ENCODE measurements around the gene TLCD3B. TPM values are rescaled to one million over a fixed set of nuclear protein-coding genes. Genes with fewer than 3 reads are reported as not detected.

TLCD3B gene
- total and polyA plus RNA-seq, 4 donors, result 0.05 to 0.65 TPM; not detected in 2

GRCh38 chr16:29993191-29993902, 37.7 kb downstream of the TLCD3B start:
- H3K4me1 ChIP-seq (ENCODE audit: control insufficient read depth in 4 of 4, insufficient read depth in 4 of 4, low read length in 3 of 4), result peaks cover 2 to 26% (median 18%) of the 10 kb centered on the region in 4 donors
- no peaks in the 10 kb centered on the region for H3K27me3 ChIP-seq (ENCODE audit: control insufficient read depth in 4 of 4, insufficient read depth in 4 of 4, low read length in 3 of 4)
- H3K36me3 ChIP-seq (ENCODE audit: control insufficient read depth in 4 of 4, insufficient read depth in 3 of 4, low read depth in 1 of 4, low read length in 3 of 4), result peaks cover 5 to 43% (median 13%) of the 10 kb centered on the region in 4 donors
- no peak for TF ChIP-seq HNF4A (conservative IDR thresholded peaks at IDR 0.05)
- no peak for TF ChIP-seq MAX (IDR thresholded peaks at IDR 0.05)
- TF ChIP-seq NR2F2 (IDR thresholded peaks at IDR 0.05), result no peak
- no peak for TF ChIP-seq SP1 (IDR thresholded peaks at IDR 0.05)
- no peak for TF ChIP-seq FOXA1 (IDR thresholded peaks at IDR 0.05)
- no peak overlapping the region for H3K27ac ChIP-seq (ENCODE audit: low read depth in 1 of 2, low read length in 2 of 2)
- no peak for DNase-seq (ENCODE audit: low spot score)
- no peak overlapping the region for H3K4me3 ChIP-seq (ENCODE audit: low read depth in 1 of 3, low read length in 3 of 3)
- H3K9ac ChIP-seq (ENCODE audit: low read depth in 1 of 2, low read length in 2 of 2), result no peak overlapping the region
- WGBS, result 94% methylated on average over 25 of the region's 25 CpGs
- H3K9me3 ChIP-seq (ENCODE audit: control insufficient read depth in 4 of 4, low read length in 3 of 4), result no peaks in the 10 kb centered on the region

DNA sequence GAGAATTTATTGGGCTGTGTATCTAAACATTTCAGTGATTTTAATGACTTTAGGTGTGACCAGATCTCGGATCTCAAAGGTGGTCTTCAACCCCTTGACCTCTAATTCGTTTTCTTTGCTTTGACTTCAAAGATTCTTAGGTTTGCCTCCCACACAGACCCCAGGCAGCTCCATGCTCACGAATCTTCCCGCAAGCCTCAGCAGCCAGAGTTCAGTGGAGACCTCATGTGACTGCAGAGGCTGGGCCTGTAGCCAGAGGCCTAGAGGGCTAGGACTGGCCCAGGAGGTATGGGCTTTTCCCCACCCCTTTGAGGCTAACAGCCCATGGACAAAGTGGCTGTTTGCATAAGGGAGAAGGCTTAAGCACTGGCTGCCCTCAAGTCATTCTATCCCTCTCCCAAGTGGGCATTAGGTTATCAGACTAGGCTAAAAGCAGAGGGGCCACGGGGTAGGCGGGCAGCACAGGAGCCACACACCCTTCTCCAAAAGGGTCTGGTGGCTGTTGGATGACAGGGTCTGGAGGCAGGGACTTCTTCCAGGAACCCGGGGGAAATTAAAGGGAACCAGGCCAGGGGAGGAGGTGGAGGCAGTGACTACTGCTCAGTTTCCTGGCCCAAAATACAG, 38.6 kb downstream of the TLCD3B start:
- Histone ChIP-seq H3K9me3 (ENCODE audit: control insufficient read depth in 4 of 4, low read length in 3 of 4) (no peaks in the 10 kb centered on the region), H3K27ac (ENCODE audit: low read depth in 1 of 2, low read length in 2 of 2) (no peak overlapping the region), H3K4me3 (ENCODE audit: low read depth in 1 of 3, low read length in 3 of 3) (no peak overlapping the region), H3K4me1 (ENCODE audit: control insufficient read depth in 4 of 4, insufficient read depth in 4 of 4, low read length in 3 of 4) (peaks cover 2 to 26% (median 18%) of the 10 kb centered on the region in 4 donors), H3K27me3 (ENCODE audit: control insufficient read depth in 4 of 4, insufficient read depth in 4 of 4, low read length in 3 of 4) (no peaks in the 10 kb centered on the region), H3K9ac (ENCODE audit: low read depth in 1 of 2, low read length in 2 of 2) (no peak overlapping the region), H3K36me3 (ENCODE audit: control insufficient read depth in 4 of 4, insufficient read depth in 3 of 4, low read depth in 1 of 4, low read length in 3 of 4) (peaks cover 10 to 52% (median 18%) of the 10 kb centered on the region in 4 donors)
- TF ChIP-seq REST (IDR thresholded peaks at IDR 0.05) (no peak), YY1 (IDR thresholded peaks at IDR 0.05) (no peak), MAX (IDR thresholded peaks at IDR 0.05) (no peak), CTCF (IDR thresholded peaks at IDR 0.05; ENCODE audit: low read depth, low read length, missing input control) (no peak), TAF1 (conservative IDR thresholded peaks at IDR 0.05) (no peak)
- WGBS, result 64% methylated on average over 7 of the region's 7 CpGs
- no peak for DNase-seq (ENCODE audit: low spot score)

GRCh38 chr16:29991571-29991904, 39.5 kb downstream of the TLCD3B start:
- Histone ChIP-seq H3K9me3 (ENCODE audit: control insufficient read depth in 4 of 4, low read length in 3 of 4) (no peaks in the 10 kb centered on the region), H3K4me1 (ENCODE audit: control insufficient read depth in 4 of 4, insufficient read depth in 4 of 4, low read length in 3 of 4) (peaks cover 2 to 20% (median 12%) of the 10 kb centered on the region in 4 donors), H3K36me3 (ENCODE audit: control insufficient read depth in 4 of 4, insufficient read depth in 3 of 4, low read depth in 1 of 4, low read length in 3 of 4) (peaks cover 11 to 59% (median 23%) of the 10 kb centered on the region in 4 donors), H3K27me3 (ENCODE audit: control insufficient read depth in 4 of 4, insufficient read depth in 4 of 4, low read length in 3 of 4) (no peaks in the 10 kb centered on the region), H3K4me3 (ENCODE audit: low read depth in 1 of 3, low read length in 3 of 3) (no peak overlapping the region), H3K27ac (ENCODE audit: low read depth in 1 of 2, low read length in 2 of 2) (no peak overlapping the region), H3K9ac (ENCODE audit: low read depth in 1 of 2, low read length in 2 of 2) (no peak overlapping the region)
- 89% methylated on average over 5 of the region's 5 CpGs for WGBS
- no peak for DNase-seq (ENCODE audit: low spot score)
- TF ChIP-seq FOXA2 (IDR thresholded peaks at IDR 0.05) (no peak), TAF1 (conservative IDR thresholded peaks at IDR 0.05) (no peak), REST (IDR thresholded peaks at IDR 0.05) (no peak), HNF4A (conservative IDR thresholded peaks at IDR 0.05) (no peak), SP1 (IDR thresholded peaks at IDR 0.05) (no peak), GABPA (IDR thresholded peaks at IDR 0.05 in 1 of 2, conservative IDR thresholded peaks at IDR 0.05 in 1 of 2) (no peak)
- TF ChIP-seq, protein P1, sequence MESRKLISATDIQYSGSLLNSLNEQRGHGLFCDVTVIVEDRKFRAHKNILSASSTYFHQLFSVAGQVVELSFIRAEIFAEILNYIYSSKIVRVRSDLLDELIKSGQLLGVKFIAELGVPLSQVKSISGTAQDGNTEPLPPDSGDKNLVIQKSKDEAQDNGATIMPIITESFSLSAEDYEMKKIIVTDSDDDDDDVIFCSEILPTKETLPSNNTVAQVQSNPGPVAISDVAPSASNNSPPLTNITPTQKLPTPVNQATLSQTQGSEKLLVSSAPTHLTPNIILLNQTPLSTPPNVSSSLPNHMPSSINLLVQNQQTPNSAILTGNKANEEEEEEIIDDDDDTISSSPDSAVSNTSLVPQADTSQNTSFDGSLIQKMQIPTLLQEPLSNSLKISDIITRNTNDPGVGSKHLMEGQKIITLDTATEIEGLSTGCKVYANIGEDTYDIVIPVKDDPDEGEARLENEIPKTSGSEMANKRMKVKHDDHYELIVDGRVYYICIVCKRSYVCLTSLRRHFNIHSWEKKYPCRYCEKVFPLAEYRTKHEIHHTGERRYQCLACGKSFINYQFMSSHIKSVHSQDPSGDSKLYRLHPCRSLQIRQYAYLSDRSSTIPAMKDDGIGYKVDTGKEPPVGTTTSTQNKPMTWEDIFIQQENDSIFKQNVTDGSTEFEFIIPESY (IDR thresholded peaks at IDR 0.05), result no peak
- TF ChIP-seq, protein P2, sequence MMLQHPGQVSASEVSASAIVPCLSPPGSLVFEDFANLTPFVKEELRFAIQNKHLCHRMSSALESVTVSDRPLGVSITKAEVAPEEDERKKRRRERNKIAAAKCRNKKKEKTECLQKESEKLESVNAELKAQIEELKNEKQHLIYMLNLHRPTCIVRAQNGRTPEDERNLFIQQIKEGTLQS (IDR thresholded peaks at IDR 0.05), result no peak
